Inflammatory macrophage (primary cell): ENCODE data around the gene NLRP6.
"Not testable (repeated sequence)": the region's sequence is repeated elsewhere in the genome, so short reads cannot be mapped to it uniquely, and the experiment has no call there.

Experiments
- DNase-seq, 2 donors: peaks; one replicate each; pipeline ENCODE4 v3.0.0-alpha.2; 2020 to 2022

NLRP6 gene

DNA sequence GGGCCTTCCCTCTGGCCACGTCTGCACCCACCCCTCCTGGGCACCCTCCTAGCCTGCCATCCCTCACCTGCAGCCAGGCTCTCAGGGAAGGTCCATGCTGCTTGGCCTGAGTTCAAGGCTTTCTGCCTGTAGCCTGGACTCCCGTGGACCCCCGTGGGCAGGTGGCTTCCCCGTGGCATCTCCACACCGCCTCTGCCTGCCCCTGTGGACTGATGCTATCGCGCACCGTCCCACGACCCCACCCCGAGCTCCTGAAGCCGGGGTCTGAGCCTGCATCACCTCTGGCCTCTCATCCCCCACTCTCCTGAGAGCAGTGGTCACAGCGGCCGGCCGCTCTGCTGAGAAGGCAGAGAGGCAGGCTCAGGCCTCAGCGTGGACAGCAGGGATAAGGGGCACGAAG is 16.6 kb downstream of the NLRP6 start:
- DNase-seq: no peak

- no peak for DNase-seq
Observed at GRCh38 chr11:295351-296170, 17.4 kb downstream of the NLRP6 start.

DNA sequence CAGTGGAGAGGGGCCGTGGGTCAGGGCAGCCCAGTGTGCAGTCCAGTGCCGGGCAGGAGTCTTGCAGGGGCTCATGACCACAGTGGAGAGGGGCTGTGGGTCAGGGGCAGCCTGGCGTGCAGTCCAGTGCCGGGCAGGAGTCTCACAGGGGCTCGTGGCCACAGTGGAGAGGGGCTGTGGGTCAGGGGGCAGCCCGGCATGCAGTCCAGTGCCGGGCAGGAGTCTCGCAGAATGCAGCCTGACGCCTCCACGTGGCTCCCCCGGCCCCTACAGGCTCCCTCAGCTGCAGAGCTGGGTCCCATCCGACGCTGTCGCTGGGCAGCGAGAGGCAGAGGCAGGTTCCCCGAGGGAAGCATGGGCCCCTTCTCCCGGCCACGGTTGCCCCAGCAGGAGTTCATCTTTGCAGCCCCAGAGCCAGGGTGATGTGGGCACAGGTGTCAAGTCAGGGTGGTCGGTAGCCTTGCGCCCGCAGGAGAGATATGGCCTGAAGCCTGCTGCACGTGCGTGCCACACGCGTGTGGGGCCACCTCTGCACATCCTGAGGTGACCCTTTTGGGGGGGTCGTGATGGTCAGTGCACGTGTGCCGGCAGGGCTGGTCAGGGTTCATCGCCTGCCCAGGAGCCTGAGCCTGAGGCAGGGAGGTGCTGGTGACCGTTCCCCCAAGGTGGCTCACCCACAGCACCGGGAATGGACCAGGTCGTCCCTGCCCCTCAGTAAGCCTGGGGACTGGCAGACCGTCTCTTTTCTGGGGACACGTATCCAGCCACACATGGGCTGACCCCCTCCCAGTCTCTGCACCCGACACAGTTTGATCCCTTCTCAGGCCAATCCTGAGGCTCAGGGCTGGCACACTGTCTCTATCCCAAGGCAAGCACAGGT is 18.2 kb downstream of the NLRP6 start:
- DNase-seq: no peak

- DNase-seq: no peak
Observed at GRCh38 chr11:297051-297585, 18.9 kb downstream of the NLRP6 start.

GRCh38 chr11:297586-298405 is 19.6 kb downstream of the NLRP6 start:
- peak; percentile 9 to 58 for DNase-seq

- DNase-seq: no peak
Observed at GRCh38 chr11:298406-299065, 20.3 kb downstream of the NLRP6 start.

GRCh38 chr11:299081-299891 is 21.1 kb downstream of the NLRP6 start, which contains the start of gene IFITM5:
IFITM5 (minus strand) TSS chr11:299526; CDS start chr11:299490, 36 bp downstream.
- no peak for DNase-seq

- DNase-seq: no peak
Observed at GRCh38 chr11:299951-300735, 21.9 kb downstream of the NLRP6 start.

DNA sequence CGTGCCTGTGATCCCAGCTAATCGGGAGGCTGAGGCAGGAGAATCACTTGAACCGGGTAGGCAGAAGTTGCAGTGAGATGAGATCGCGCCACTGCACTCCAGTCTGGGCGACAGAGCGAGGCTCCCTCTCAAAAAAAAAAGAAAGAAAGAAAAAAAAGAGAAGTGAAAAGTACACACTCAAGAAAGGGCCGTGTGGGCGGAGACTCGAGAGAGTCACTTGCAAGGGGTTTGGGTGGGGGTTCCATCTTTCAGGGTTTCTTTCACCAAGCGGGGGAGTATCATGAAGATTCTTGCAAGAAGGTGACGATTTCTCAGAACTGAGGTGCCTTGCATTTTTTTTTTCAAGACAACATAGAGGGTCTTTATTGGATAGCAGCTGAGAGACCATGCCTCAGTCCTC is 25.2 kb downstream of the NLRP6 start:
- DNase-seq: no peak

DNA sequence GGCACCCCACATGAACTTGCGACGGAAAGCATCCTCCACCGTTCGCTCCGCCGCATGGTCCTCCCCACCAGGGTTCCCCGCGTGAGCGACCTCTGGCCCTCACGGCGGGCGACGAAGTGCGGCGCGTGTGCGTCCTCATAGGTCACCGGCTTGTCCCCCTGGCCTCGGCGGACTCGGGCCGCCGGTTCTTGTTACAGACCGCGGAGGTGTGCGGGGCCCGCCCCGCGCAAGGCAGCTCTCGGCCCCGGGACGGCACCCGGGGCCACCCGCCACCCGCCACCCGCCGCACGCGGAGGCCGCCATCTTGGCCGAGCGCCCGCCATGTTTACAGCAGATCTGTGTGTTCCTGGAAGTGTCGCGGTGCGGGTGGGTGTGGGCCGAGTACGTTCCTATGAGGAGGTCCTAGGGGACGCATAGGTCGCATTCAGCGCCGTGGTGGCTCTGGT is 25.9 kb downstream of the NLRP6 start:
- DNase-seq: no peak

- DNase-seq: peak; percentile 39 to 42
Observed at GRCh38 chr11:304915-305843, 27.0 kb downstream of the NLRP6 start.

DNA sequence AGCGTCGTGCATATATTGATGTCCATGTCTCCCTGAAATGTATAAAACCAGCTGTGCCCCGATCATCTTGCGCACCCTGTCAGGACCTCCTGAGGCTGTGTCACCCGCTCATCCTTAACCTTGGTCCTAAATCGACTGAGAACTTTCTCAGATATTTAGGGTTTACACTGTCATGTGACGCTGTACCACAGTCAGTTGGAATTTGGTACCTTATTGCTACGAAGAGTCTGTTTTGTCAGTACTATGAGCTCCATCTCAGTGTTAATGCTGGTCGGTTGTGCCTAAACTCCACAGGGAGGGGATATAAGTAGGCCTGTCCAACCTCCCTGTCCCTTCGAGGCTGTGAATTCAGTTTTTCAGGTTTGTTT is 27.6 kb downstream of the NLRP6 start:
- DNase-seq: no peak

- DNase-seq: no peak
Observed at GRCh38 chr11:306645-307371, 28.6 kb downstream of the NLRP6 start.

GRCh38 chr11:307766-308708 is 29.8 kb downstream of the NLRP6 start, which contains the start of gene IFITM2:
IFITM2 (plus strand) TSS chr11:307816; CDS start chr11:308193, 377 bp downstream.
- peak; percentile 75 to 87 for DNase-seq

DNA sequence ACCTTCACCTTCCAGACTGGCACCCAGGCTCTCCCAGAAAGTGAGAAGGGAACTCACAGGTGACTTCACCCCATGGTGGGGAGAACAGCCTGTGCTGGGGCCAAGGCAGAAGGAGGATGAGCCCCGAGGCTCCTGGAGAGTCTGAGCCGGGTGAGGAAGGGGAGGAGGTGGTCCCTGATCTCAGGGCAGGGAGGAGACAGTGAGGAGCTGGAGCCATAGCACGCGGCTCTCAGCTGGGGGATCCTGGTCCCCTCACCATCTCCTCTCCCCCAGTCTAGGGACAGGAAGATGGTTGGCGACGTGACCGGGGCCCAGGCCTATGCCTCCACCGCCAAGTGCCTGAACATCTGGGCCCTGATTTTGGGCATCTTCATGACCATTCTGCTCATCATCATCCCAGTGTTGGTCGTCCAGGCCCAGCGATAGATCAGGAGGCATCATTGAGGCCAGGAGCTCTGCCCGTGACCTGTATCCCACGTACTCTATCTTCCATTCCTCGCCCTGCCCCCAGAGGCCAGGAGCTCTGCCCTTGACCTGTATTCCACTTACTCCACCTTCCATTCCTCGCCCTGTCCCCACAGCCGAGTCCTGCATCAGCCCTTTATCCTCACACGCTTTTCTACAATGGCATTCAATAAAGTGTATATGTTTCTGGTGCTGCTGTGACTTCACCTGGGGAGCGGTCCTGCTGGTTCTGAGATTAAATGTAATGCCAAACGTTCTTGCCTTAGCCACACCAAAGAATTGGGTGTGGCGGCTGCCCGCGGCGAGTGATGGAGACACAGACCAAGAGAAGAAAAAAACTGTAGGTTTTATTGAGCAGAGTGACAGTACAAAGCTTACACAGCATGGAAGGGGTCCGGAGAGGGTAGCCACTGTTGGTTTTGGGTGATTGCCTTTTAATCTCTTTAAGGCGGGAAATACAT is 30.8 kb downstream of the NLRP6 start:
- not testable (repeated sequence) for DNase-seq
